ENCODE results near the gene CHD6.

The CHD6 gene

DNA sequence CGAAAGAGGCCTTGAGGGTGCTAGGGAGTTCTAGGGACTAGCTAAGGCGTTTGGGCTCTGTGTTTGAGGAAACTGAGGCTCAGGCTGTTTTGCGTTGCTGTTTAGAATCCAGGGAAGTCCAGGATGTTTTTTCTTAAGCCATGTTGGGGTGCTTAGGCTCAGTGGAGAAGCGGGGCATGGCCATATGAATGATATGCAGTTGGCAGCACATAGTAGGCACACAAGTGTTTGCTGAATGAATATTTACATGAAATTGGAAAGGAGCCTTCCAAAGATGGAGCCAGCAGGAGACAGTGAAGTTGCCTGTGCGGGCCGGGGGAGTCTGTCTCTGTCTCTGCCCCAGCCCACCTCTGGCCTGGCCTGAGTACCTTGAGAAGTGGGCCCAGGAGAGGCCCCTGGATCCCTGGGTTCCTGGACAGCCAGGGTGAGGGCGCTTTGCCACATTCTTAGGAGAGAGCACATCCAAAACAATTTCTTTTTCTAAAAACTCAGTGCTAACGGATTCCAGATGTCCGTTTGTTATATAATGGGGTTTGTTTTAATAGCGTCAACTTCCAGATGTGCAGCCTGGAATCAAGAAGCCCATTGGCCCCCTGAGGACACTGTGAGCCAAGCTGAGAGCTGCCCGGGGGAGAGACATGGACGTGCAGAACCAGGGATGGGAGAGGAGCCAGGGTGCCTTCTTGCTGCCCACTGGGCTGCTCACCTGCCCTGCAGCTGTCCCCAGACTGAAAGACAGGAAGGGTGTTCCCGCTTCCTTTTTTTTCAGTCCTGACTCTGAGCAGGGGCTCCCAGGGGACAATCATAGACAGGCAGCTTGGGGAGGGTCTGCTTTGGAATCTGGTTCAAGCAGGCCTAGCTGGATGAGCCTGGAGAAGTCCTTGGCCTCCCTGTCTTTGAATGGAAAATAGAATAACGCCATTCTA is 231.4 kb downstream of the CHD6 start:
- Histone ChIP-seq H3K27ac (ENCODE audit: low read length) (no peak overlapping the region), H3K27me3 (ENCODE audit: control insufficient read depth in 1 of 2, insufficient read depth in 2 of 2, low read length in 2 of 2) (no peaks in the 10 kb centered on the region), H3K9ac (ENCODE audit: low read length in 2 of 2) (no peak overlapping the region), H3K9me3 (ENCODE audit: control insufficient read depth in 2 of 2, low read length in 2 of 2) (no peaks in the 10 kb centered on the region), H3K4me1 (ENCODE audit: control insufficient read depth, insufficient read depth, low read length) (peaks cover 5% of the 10 kb centered on the region), H3K4me3 (ENCODE audit: low read length in 2 of 2) (no peak overlapping the region), H3K36me3 (ENCODE audit: control insufficient read depth in 2 of 2, insufficient read depth in 2 of 2, low read length in 2 of 2) (no peaks in the 10 kb centered on the region)

DNA sequence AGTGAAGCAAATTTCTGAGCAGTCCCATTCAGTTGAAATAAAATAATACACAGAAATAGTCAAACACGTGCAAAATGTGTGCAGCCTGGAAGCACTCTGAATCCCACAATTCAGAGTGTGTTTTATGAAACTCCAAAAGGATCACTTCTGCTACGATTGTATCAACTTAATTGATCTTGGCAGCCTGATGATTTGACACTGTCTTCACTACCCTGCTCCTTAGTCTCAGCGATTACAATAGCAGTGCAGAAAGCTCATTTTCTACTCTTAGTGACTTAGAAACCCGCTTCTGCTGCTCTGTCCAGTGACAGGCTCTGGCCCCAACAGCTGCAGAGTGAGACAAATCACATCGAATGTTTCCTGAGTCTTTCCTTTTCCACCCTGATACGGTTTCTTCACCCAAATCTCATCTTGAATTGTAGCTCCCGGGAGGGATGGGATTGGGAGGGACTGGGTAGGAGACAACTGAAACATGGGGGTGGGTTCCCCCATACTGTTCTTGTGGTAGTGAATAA is 235.3 kb downstream of the CHD6 start:
- H3K27ac ChIP-seq (ENCODE audit: low read length), result no peak overlapping the region
- peaks cover 3% of the 10 kb centered on the region for H3K4me1 ChIP-seq (ENCODE audit: control insufficient read depth, insufficient read depth, low read length)
- H3K9ac ChIP-seq (ENCODE audit: low read length in 2 of 2), result no peak overlapping the region
- H3K9me3 ChIP-seq (ENCODE audit: control insufficient read depth in 2 of 2, low read length in 2 of 2), result no peaks in the 10 kb centered on the region
- H3K36me3 ChIP-seq (ENCODE audit: control insufficient read depth in 2 of 2, insufficient read depth in 2 of 2, low read length in 2 of 2), result no peaks in the 10 kb centered on the region
- no peaks in the 10 kb centered on the region for H3K27me3 ChIP-seq (ENCODE audit: control insufficient read depth in 1 of 2, insufficient read depth in 2 of 2, low read length in 2 of 2)
- no peak overlapping the region for H3K4me3 ChIP-seq (ENCODE audit: low read length in 2 of 2)

DNA sequence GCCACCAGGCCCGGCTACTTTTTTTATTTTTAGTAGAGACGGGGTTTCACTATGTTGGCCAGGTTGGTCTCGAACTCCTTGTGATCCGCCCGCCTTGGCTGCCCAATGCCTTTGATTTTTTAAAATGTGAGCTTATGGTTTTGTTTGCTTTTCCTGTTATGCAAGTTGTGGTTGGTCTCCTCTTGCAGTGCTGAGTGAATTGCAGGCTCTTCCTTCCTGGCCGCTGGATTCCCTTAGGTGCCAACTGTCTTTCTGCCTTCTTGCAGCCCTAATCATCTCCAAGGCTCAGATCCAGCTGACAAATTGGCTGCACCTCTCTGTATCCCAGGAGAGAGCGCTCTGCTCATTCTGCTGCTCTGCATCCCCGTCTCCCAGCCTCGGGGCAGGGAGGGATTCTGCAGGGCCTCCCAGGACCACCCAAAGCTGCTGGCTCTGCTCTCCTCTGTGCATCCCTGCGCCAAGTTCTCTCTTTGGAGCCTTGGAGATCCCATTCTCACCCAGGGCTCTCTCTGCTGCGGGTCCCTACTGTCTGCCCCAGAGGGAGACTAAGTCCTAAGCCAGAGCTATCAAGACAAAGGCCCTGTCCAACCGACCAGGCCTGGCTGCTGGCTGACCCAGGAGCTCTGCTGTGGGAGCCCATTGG is 237.5 kb downstream of the CHD6 start:
- H3K27me3 ChIP-seq (ENCODE audit: control insufficient read depth in 1 of 2, insufficient read depth in 2 of 2, low read length in 2 of 2), result peaks cover 0 to 3% of the 10 kb centered on the region in 2 donors
- no peak overlapping the region for H3K9ac ChIP-seq (ENCODE audit: low read length in 2 of 2)
- no peak overlapping the region for H3K27ac ChIP-seq (ENCODE audit: low read length)
- no peaks in the 10 kb centered on the region for H3K36me3 ChIP-seq (ENCODE audit: control insufficient read depth in 2 of 2, insufficient read depth in 2 of 2, low read length in 2 of 2)
- no peaks in the 10 kb centered on the region for H3K4me1 ChIP-seq (ENCODE audit: control insufficient read depth, insufficient read depth, low read length)
- no peak overlapping the region for H3K4me3 ChIP-seq (ENCODE audit: low read length in 2 of 2)
- no peaks in the 10 kb centered on the region for H3K9me3 ChIP-seq (ENCODE audit: control insufficient read depth in 2 of 2, low read length in 2 of 2)

DNA sequence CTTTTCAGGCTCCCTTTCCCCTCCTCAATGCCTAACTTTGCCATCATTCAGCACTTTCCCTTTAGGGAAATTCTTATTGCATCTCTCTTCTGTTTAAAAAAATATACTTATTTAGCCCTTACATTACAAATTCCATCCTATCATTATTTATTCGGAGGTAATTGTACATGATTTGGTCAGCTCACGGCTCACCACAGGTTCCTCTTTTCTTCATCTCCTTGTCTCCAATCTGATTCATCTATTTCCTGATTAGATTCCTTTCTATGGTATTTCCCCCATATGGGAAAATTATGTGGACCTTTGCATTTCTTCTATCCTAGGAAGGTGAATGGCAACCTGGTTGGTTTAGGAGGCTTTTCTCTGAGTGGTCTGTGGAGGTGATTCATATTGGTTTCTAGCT is 238.6 kb downstream of the CHD6 start:
- H3K27me3 ChIP-seq (ENCODE audit: control insufficient read depth in 1 of 2, insufficient read depth in 2 of 2, low read length in 2 of 2), result peaks cover 2 to 3% of the 10 kb centered on the region in 2 donors
- no peaks in the 10 kb centered on the region for H3K4me1 ChIP-seq (ENCODE audit: control insufficient read depth, insufficient read depth, low read length)
- no peaks in the 10 kb centered on the region for H3K9me3 ChIP-seq (ENCODE audit: control insufficient read depth in 2 of 2, low read length in 2 of 2)
- H3K36me3 ChIP-seq (ENCODE audit: control insufficient read depth in 2 of 2, insufficient read depth in 2 of 2, low read length in 2 of 2), result no peaks in the 10 kb centered on the region
- H3K27ac ChIP-seq (ENCODE audit: low read length), result no peak overlapping the region
- no peak overlapping the region for H3K9ac ChIP-seq (ENCODE audit: low read length in 2 of 2)
- no peak overlapping the region for H3K4me3 ChIP-seq (ENCODE audit: low read length in 2 of 2)

DNA sequence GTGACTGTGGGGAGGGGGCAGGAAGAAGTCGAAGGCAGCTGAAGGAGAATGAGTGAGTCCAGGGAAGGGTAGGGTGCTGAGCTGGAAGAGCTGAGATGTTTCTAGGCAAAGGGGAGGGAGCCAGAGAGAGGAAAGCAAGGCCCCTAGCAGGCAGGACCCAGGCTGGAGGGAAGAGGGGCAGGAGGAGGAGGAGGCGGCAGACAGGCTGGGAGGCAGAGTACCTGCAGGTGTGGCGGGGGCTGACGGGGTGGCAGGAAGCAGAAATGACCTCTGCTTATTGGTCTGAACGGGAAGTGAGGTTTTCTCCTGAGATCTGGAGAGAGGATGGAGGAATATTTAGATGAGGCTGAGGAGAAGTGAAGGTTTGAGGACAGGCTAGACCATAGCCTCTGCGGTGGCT is 240.9 kb downstream of the CHD6 start:
- Histone ChIP-seq H3K9me3 (ENCODE audit: control insufficient read depth in 2 of 2, low read length in 2 of 2) (no peaks in the 10 kb centered on the region), H3K4me3 (ENCODE audit: low read length in 2 of 2) (no peak overlapping the region), H3K27ac (ENCODE audit: low read length) (no peak overlapping the region), H3K27me3 (ENCODE audit: control insufficient read depth in 1 of 2, insufficient read depth in 2 of 2, low read length in 2 of 2) (peaks cover 2 to 3% of the 10 kb centered on the region in 2 donors), H3K9ac (ENCODE audit: low read length in 2 of 2) (no peak overlapping the region), H3K4me1 (ENCODE audit: control insufficient read depth, insufficient read depth, low read length) (no peaks in the 10 kb centered on the region), H3K36me3 (ENCODE audit: control insufficient read depth in 2 of 2, insufficient read depth in 2 of 2, low read length in 2 of 2) (no peaks in the 10 kb centered on the region)

DNA sequence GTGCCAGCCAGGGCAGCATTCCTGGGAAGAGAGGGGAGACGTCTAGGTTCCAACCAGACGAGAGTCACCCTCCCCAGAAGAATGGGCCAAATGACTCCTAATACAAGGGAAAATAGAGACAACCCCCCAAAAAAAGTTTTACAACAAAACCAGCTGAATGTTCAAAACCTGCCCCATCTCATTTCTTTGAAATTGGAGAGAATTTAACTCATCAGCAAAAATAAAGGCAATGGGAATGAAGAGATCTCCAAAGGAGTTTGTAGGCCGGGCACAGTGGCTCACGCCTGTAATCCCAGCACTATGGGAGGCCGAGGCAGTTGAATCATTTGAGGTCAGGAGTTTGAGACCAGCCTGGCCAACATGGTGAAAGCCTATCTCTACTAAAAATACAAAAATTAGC is 241.8 kb downstream of the CHD6 start:
- Histone ChIP-seq H3K36me3 (ENCODE audit: control insufficient read depth in 2 of 2, insufficient read depth in 2 of 2, low read length in 2 of 2) (no peaks in the 10 kb centered on the region), H3K4me3 (ENCODE audit: low read length in 2 of 2) (no peak overlapping the region), H3K4me1 (ENCODE audit: control insufficient read depth, insufficient read depth, low read length) (no peaks in the 10 kb centered on the region), H3K27ac (ENCODE audit: low read length) (no peak overlapping the region), H3K9ac (ENCODE audit: low read length in 2 of 2) (no peak overlapping the region), H3K27me3 (ENCODE audit: control insufficient read depth in 1 of 2, insufficient read depth in 2 of 2, low read length in 2 of 2) (peaks cover 2 to 3% of the 10 kb centered on the region in 2 donors), H3K9me3 (ENCODE audit: control insufficient read depth in 2 of 2, low read length in 2 of 2) (peaks cover 0 to 3% of the 10 kb centered on the region in 2 donors)

DNA sequence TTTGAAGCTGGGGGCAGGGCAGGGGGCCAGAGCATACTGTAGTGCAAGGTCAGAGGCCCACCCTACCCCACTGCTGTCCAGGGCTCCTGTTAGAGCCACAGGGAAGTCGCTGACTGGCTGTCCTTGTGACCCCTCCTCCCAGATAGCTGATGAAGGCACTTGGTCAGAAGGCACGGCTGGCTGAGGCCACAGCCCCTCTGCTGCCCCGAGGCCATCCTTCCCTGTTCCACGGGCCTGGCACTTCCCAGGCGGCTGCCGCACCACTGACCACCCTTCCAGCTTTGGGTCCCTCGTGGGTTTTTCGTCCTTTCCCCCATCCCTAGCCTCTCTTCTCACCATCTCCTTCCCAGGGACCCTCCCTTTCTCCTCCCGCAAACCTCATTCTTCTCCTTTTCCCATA is 242.3 kb downstream of the CHD6 start:
- peaks cover 0 to 4% of the 10 kb centered on the region in 2 donors for H3K9me3 ChIP-seq (ENCODE audit: control insufficient read depth in 2 of 2, low read length in 2 of 2)
- H3K27me3 ChIP-seq (ENCODE audit: control insufficient read depth in 1 of 2, insufficient read depth in 2 of 2, low read length in 2 of 2), result peaks cover 3 to 4% of the 10 kb centered on the region in 2 donors
- no peak overlapping the region for H3K27ac ChIP-seq (ENCODE audit: low read length)
- no peaks in the 10 kb centered on the region for H3K36me3 ChIP-seq (ENCODE audit: control insufficient read depth in 2 of 2, insufficient read depth in 2 of 2, low read length in 2 of 2)
- H3K9ac ChIP-seq (ENCODE audit: low read length in 2 of 2), result no peak overlapping the region
- H3K4me3 ChIP-seq (ENCODE audit: low read length in 2 of 2), result no peak overlapping the region
- no peaks in the 10 kb centered on the region for H3K4me1 ChIP-seq (ENCODE audit: control insufficient read depth, insufficient read depth, low read length)

DNA sequence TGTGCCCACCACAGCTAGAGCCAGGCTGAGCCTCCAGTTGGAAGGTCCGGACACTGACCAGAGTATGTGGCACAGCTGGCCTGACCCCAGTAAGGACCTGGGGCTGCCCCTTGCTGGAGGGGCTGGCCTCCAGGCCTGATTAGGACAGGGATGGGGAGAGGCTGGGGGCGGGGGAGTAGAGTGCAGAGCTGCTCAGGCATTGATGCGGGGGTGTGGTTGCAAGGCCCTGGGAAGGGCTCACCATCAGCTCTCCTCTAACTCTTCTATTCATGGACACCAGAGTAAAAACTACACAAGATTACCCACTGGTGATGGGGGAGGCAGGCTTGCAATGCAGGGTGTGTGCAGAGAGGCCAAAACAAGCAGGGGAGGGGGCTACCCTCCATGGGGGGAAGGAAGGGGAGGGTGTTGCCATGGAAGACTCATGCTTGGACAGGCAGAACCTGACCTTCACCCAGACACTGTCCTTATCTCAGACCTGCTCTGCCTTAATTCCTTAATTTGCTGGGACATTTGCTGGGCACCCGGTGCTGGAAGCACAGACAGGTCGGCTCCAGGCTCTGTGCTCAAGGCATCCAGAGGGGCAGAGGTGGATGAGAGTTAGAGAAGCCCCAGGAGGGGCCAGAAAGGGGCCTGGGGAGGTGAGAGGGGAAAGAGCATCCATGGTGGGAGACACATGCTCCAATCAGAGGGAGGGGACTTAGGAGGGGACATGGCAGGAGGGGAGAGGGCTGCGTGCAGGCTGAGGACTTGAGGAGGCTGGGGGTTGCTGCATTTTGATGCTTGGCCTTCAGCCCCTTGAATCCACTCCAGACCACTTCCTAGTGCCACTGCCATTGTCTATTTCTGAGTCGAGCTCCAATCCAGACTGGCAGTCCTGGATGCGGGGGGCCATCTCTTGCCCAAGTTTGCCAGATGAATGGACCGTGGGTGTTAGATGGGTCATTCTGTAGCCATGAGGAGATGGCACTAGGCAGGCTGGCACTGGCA is 244.0 kb downstream of the CHD6 start:
- Histone ChIP-seq H3K27me3 (ENCODE audit: control insufficient read depth in 1 of 2, insufficient read depth in 2 of 2, low read length in 2 of 2) (peaks cover 4 to 5% of the 10 kb centered on the region in 2 donors), H3K4me3 (ENCODE audit: low read length in 2 of 2) (no peak overlapping the region), H3K36me3 (ENCODE audit: control insufficient read depth in 2 of 2, insufficient read depth in 2 of 2, low read length in 2 of 2) (no peaks in the 10 kb centered on the region), H3K9me3 (ENCODE audit: control insufficient read depth in 2 of 2, low read length in 2 of 2) (peaks cover 0 to 4% of the 10 kb centered on the region in 2 donors), H3K9ac (ENCODE audit: low read length in 2 of 2) (no peak overlapping the region), H3K27ac (ENCODE audit: low read length) (no peak overlapping the region), H3K4me1 (ENCODE audit: control insufficient read depth, insufficient read depth, low read length) (no peaks in the 10 kb centered on the region)

DNA sequence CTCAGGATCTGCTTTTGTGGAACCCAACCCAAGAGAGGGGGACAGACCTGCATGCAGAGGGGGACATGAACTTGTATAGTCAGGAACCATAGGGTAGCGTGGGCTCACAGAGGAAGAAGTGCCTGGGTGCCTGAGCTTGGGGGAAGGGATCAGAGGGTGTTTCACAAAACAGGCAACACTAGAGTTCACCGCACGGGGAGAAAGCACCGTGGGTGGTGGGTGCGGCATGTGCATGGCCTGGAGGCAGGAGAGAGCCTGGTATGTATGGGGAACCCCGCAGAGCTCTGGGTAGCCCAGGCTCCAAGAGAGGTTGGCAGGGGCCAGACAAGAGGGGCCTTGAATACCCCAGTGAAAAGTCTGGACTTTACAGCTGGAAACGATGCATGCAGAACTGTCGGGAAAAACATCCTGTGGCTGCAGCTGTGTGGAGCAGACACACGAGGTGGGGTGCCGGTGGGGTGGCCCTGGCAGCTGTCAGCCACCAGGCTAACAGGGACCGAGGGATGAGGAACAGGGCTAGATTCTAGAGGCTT is 244.9 kb downstream of the CHD6 start:
- no peak overlapping the region for H3K4me3 ChIP-seq (ENCODE audit: low read length in 2 of 2)
- no peaks in the 10 kb centered on the region for H3K36me3 ChIP-seq (ENCODE audit: control insufficient read depth in 2 of 2, insufficient read depth in 2 of 2, low read length in 2 of 2)
- H3K27ac ChIP-seq (ENCODE audit: low read length), result no peak overlapping the region
- peaks cover 4 to 6% of the 10 kb centered on the region in 2 donors for H3K27me3 ChIP-seq (ENCODE audit: control insufficient read depth in 1 of 2, insufficient read depth in 2 of 2, low read length in 2 of 2)
- H3K9me3 ChIP-seq (ENCODE audit: control insufficient read depth in 2 of 2, low read length in 2 of 2), result peaks cover 0 to 4% of the 10 kb centered on the region in 2 donors
- H3K4me1 ChIP-seq (ENCODE audit: control insufficient read depth, insufficient read depth, low read length), result no peaks in the 10 kb centered on the region
- no peak overlapping the region for H3K9ac ChIP-seq (ENCODE audit: low read length in 2 of 2)

DNA sequence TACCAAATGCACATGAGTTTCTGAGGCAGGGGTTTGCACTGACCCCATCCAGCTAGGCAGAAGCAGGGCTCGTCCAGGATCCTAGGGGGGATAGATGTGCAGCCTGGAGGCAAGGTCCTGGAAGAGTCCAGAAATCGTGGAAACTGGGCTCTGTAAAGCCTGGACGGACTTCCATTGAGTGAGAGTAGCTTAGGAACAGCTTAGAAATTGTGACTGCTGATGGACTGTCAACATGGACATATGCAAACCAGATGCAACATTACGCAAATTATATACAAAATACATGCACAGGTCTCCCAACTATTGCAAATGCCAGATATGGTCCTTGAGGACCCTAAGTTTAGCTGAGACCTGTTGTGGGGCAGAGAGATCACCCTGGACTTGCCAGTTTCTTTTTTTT is 246.8 kb downstream of the CHD6 start:
- no peak overlapping the region for H3K9ac ChIP-seq (ENCODE audit: low read length in 2 of 2)
- H3K4me3 ChIP-seq (ENCODE audit: low read length in 2 of 2), result no peak overlapping the region
- no peaks in the 10 kb centered on the region for H3K36me3 ChIP-seq (ENCODE audit: control insufficient read depth in 2 of 2, insufficient read depth in 2 of 2, low read length in 2 of 2)
- H3K27ac ChIP-seq (ENCODE audit: low read length), result no peak overlapping the region
- H3K9me3 ChIP-seq (ENCODE audit: control insufficient read depth in 2 of 2, low read length in 2 of 2), result peaks cover 0 to 4% of the 10 kb centered on the region in 2 donors
- peaks cover under 1% of the 10 kb centered on the region for H3K4me1 ChIP-seq (ENCODE audit: control insufficient read depth, insufficient read depth, low read length)
- peaks cover 14 to 16% of the 10 kb centered on the region in 2 donors for H3K27me3 ChIP-seq (ENCODE audit: control insufficient read depth in 1 of 2, insufficient read depth in 2 of 2, low read length in 2 of 2)
